OCI-LY3 (cell line): ENCODE data around the gene NFYC.

Experiments used
- CTCF ChIP-seq: fragments of 200-600, 300-600 bp; sonication (generic); IDR thresholded peaks from 2 replicates; pipeline ENCODE4 v1.5.1; 2014; ENCODE audit warnings: antibody characterized with exemption, low read length, low read depth
- EZH2phosphoT487 ChIP-seq: fragments of 200-600 bp; shearing (Covaris generic); IDR thresholded peaks from 2 replicates; pipeline ENCODE4 v1.6.1; 2018; ENCODE audit warnings: antibody characterized with exemption, mixed run types, low read depth

- no peak for TF ChIP-seq CTCF
- TF ChIP-seq EZH2phosphoT487, result no peak
Observed at GRCh38 chr1:40703316-40703715, 11.8 kb downstream of the NFYC start.
